NCI-H526 (cell line): ENCODE results near the gene CTSH.
"Not testable (repeated sequence)": the region's sequence is repeated elsewhere in the genome, so short reads cannot be mapped to it uniquely, and the experiment has no call there.

Experiments
- DNase-seq, 2 experiments: peaks; one replicate each; lab custom pipeline; 2025; lab: John Stamatoyannopoulos, UW

CTSH gene

GRCh38 chr15:78938658-78939488, 6.0 kb downstream of the CTSH start:
- DNase-seq, result no peak

GRCh38 chr15:78937132-78937739, 7.6 kb downstream of the CTSH start:
- no peak for DNase-seq

- DNase-seq, result no peak
Measured at GRCh38 chr15:78934655-78935023, 10.2 kb downstream of the CTSH start.

- no peak for DNase-seq
Measured at GRCh38 chr15:78933823-78934654, 10.8 kb downstream of the CTSH start.

- DNase-seq, result no peak
Measured at GRCh38 chr15:78933187-78933822, 11.5 kb downstream of the CTSH start.

- DNase-seq, result no peak
Measured at GRCh38 chr15:78932258-78932808, 12.5 kb downstream of the CTSH start.

- no peak for DNase-seq
Measured at GRCh38 chr15:78931439-78932257, 13.2 kb downstream of the CTSH start.

- DNase-seq, result no peak
Measured at GRCh38 chr15:78930577-78931388, 14.1 kb downstream of the CTSH start.

GRCh38 chr15:78929536-78930264, 15.1 kb downstream of the CTSH start:
- DNase-seq, result no peak

GRCh38 chr15:78928616-78929093, 16.2 kb downstream of the CTSH start:
- DNase-seq, result no peak

- DNase-seq, result not testable (repeated sequence)
Measured at GRCh38 chr15:78928176-78928575, 16.7 kb downstream of the CTSH start.

- DNase-seq, result no peak
Measured at GRCh38 chr15:78927077-78927790, 17.6 kb downstream of the CTSH start.

GRCh38 chr15:78925956-78926743, 18.7 kb downstream of the CTSH start:
- no peak for DNase-seq

- no peak for DNase-seq
Measured at GRCh38 chr15:78925076-78925624, 19.7 kb downstream of the CTSH start.

GRCh38 chr15:78923480-78924360, 21.1 kb downstream of the CTSH start:
- DNase-seq, result no peak

GRCh38 chr15:78923015-78923414, 21.8 kb downstream of the CTSH start:
- DNase-seq, result no peak

- no peak for DNase-seq
Measured at GRCh38 chr15:78922527-78922926, 22.3 kb downstream of the CTSH start.
